ENCODE data around the gene CSNK2A2.
A peak's percentile ranks its signal among the peaks of the same experiment; 100 is the strongest.

The CSNK2A2 gene

GRCh38 chr16:58196898-58197313 lies 1.0 kb downstream of the CSNK2A2 start:
- Histone ChIP-seq H2BK120ac (ENCODE audit: low read depth, low read length) (no peak overlapping the region), H2AK5ac (ENCODE audit: low read length) (no peak overlapping the region), H3K9ac (ENCODE audit: low read length) (peak overlapping the region; percentile 97), H3K18ac (ENCODE audit: low read length) (peak overlapping the region; percentile 98), H3K79me2 (ENCODE audit: control insufficient read depth, insufficient read depth, low read length) (peaks cover 22% of the 10 kb centered on the region), H2BK5ac (ENCODE audit: low read length) (no peak overlapping the region), H3K4me1 (ENCODE audit: control insufficient read depth, low read depth, low read length) (peaks cover 3% of the 10 kb centered on the region), H3K36me3 (ENCODE audit: control insufficient read depth, insufficient read depth, low read length) (peaks cover 6% of the 10 kb centered on the region), H2BK15ac (replicated peaks; ENCODE audit: low read depth) (no peak overlapping the region), H4K8ac (ENCODE audit: low read depth, low read length) (no peak overlapping the region), H3K23ac (ENCODE audit: low read length) (peak overlapping the region; percentile 75), H3K4me2 (ENCODE audit: low read length) (peak overlapping the region; percentile 98), H3K79me1 (ENCODE audit: low read length) (peaks cover 12% of the 10 kb centered on the region), H4K5ac (ENCODE audit: low read length) (no peak overlapping the region), H3K4ac (ENCODE audit: low read depth, low read length) (no peak overlapping the region), H3K56ac (ENCODE audit: low read length) (peak overlapping the region; percentile 94), H3K27me3 (ENCODE audit: insufficient read depth, low read length, poor library complexity) (no peaks in the 10 kb centered on the region), H3K27ac (ENCODE audit: low read depth, low read length) (no peak overlapping the region), H3K4me3 (ENCODE audit: low read length) (peak overlapping the region; percentile 92)
- WGBS (ENCODE audit: extremely low coverage, insufficient coverage, low lambda C conversion rate): no CpG with 5 or more reads among the region's 11 CpGs
- peak; percentile 26 for DNase-seq

DNA sequence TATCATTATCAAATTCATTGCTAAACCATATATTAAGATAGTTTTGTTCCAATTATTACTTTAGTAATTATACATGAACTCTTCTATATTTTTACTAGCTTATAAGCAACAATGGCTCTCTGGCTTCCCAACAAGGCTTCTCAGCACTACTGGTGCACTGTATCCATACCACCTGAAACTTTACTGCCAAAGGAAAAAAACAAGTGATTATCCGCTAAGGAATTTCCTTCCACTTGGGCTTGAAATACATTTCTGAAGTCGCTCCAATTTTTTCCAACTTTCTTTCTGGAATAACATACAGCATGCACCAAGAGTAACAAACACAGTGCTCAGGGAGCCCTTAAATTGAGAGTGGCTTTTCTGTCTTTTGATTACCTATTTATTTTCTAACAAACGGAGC lies 2.1 kb downstream of the CSNK2A2 start:
- no peak overlapping the region for H3K4me3 ChIP-seq (ENCODE audit: low read length)

GRCh38 chr16:58195344-58195743 lies 2.6 kb downstream of the CSNK2A2 start:
- no peak overlapping the region for H3K9ac ChIP-seq (ENCODE audit: low read length)
- H3K4me1 ChIP-seq (ENCODE audit: control insufficient read depth, low read depth, low read length): peaks cover 3% of the 10 kb centered on the region
- 100% methylated on average over 1 of the region's 4 CpGs for WGBS (ENCODE audit: extremely low coverage, insufficient coverage, low lambda C conversion rate)
- no peak overlapping the region for H4K8ac ChIP-seq (ENCODE audit: low read depth, low read length)
- H2BK120ac ChIP-seq (ENCODE audit: low read depth, low read length): no peak overlapping the region
- H3K4me2 ChIP-seq (ENCODE audit: low read length): no peak overlapping the region
- peaks cover 22% of the 10 kb centered on the region for H3K79me2 ChIP-seq (ENCODE audit: control insufficient read depth, insufficient read depth, low read length)
- peaks cover 6% of the 10 kb centered on the region for H3K36me3 ChIP-seq (ENCODE audit: control insufficient read depth, insufficient read depth, low read length)
- no peak overlapping the region for H2AK5ac ChIP-seq (ENCODE audit: low read length)
- peaks cover 17% of the 10 kb centered on the region for H3K79me1 ChIP-seq (ENCODE audit: low read length)
- H4K5ac ChIP-seq (ENCODE audit: low read length): no peak overlapping the region
- no peak overlapping the region for H3K23ac ChIP-seq (ENCODE audit: low read length)
- H3K27ac ChIP-seq (ENCODE audit: low read depth, low read length): no peak overlapping the region
- DNase-seq: no peak
- no peak overlapping the region for H3K4me3 ChIP-seq (ENCODE audit: low read length)
- H3K4ac ChIP-seq (ENCODE audit: low read depth, low read length): no peak overlapping the region
- no peak overlapping the region for H3K56ac ChIP-seq (ENCODE audit: low read length)
- H2BK15ac ChIP-seq (replicated peaks; ENCODE audit: low read depth): no peak overlapping the region
- H2BK5ac ChIP-seq (ENCODE audit: low read length): no peak overlapping the region
- no peaks in the 10 kb centered on the region for H3K27me3 ChIP-seq (ENCODE audit: insufficient read depth, low read length, poor library complexity)
- no peak overlapping the region for H3K18ac ChIP-seq (ENCODE audit: low read length)

More for the DNA sequence above, 2.1 kb downstream of the CSNK2A2 start:
- H3K9ac ChIP-seq (ENCODE audit: low read length): no peak overlapping the region
- H3K4ac ChIP-seq (ENCODE audit: low read depth, low read length): no peak overlapping the region
- H4K5ac ChIP-seq (ENCODE audit: low read length): no peak overlapping the region
- DNase-seq: no peak
- H3K79me2 ChIP-seq (ENCODE audit: control insufficient read depth, insufficient read depth, low read length): peaks cover 22% of the 10 kb centered on the region
- H2BK15ac ChIP-seq (replicated peaks; ENCODE audit: low read depth): no peak overlapping the region
- WGBS (ENCODE audit: extremely low coverage, insufficient coverage, low lambda C conversion rate): no CpG with 5 or more reads among the region's 3 CpGs
- H3K79me1 ChIP-seq (ENCODE audit: low read length): peaks cover 15% of the 10 kb centered on the region
- no peak overlapping the region for H3K4me2 ChIP-seq (ENCODE audit: low read length)
- H3K27ac ChIP-seq (ENCODE audit: low read depth, low read length): no peak overlapping the region
- H3K56ac ChIP-seq (ENCODE audit: low read length): no peak overlapping the region
- H3K4me1 ChIP-seq (ENCODE audit: control insufficient read depth, low read depth, low read length): peaks cover 3% of the 10 kb centered on the region
- no peaks in the 10 kb centered on the region for H3K27me3 ChIP-seq (ENCODE audit: insufficient read depth, low read length, poor library complexity)
- no peak overlapping the region for H2BK120ac ChIP-seq (ENCODE audit: low read depth, low read length)
- no peak overlapping the region for H2AK5ac ChIP-seq (ENCODE audit: low read length)
- no peak overlapping the region for H3K18ac ChIP-seq (ENCODE audit: low read length)
- H4K8ac ChIP-seq (ENCODE audit: low read depth, low read length): no peak overlapping the region
- peaks cover 6% of the 10 kb centered on the region for H3K36me3 ChIP-seq (ENCODE audit: control insufficient read depth, insufficient read depth, low read length)
- no peak overlapping the region for H2BK5ac ChIP-seq (ENCODE audit: low read length)
- no peak overlapping the region for H3K23ac ChIP-seq (ENCODE audit: low read length)

DNA sequence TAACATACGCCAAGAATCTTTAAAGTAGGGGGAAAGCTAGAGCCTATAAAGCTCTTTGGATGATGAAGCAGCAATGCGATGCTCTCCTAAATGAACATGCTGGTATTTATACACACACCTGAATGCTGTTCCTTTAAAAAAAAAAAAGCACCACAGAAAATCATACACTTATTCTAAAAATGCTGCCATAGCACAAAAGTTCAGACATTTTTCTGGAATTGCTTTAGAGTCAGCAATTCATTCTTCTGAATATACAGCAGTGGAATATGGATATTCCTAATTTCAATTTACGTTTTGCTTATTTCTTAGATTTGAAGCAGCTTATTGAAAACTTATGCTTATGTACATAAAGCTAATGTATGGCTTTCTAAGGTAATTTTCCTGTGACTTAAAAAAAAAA lies 3.1 kb downstream of the CSNK2A2 start:
- Histone ChIP-seq H2BK15ac (replicated peaks; ENCODE audit: low read depth) (no peak overlapping the region), H3K27ac (ENCODE audit: low read depth, low read length) (no peak overlapping the region), H2AK5ac (ENCODE audit: low read length) (no peak overlapping the region), H2BK120ac (ENCODE audit: low read depth, low read length) (no peak overlapping the region), H3K36me3 (ENCODE audit: control insufficient read depth, insufficient read depth, low read length) (peaks cover 6% of the 10 kb centered on the region), H3K4me2 (ENCODE audit: low read length) (no peak overlapping the region), H3K23ac (ENCODE audit: low read length) (no peak overlapping the region), H3K4me3 (ENCODE audit: low read length) (no peak overlapping the region), H2BK5ac (ENCODE audit: low read length) (no peak overlapping the region), H4K8ac (ENCODE audit: low read depth, low read length) (no peak overlapping the region), H3K56ac (ENCODE audit: low read length) (no peak overlapping the region), H3K4me1 (ENCODE audit: control insufficient read depth, low read depth, low read length) (peaks cover 3% of the 10 kb centered on the region), H4K5ac (ENCODE audit: low read length) (no peak overlapping the region), H3K4ac (ENCODE audit: low read depth, low read length) (no peak overlapping the region), H3K9ac (ENCODE audit: low read length) (no peak overlapping the region), H3K18ac (ENCODE audit: low read length) (no peak overlapping the region), H3K27me3 (ENCODE audit: insufficient read depth, low read length, poor library complexity) (no peaks in the 10 kb centered on the region), H3K79me1 (ENCODE audit: low read length) (peaks cover 17% of the 10 kb centered on the region), H3K79me2 (ENCODE audit: control insufficient read depth, insufficient read depth, low read length) (peaks cover 22% of the 10 kb centered on the region)
- no CpG with 5 or more reads among the region's 3 CpGs for WGBS (ENCODE audit: extremely low coverage, insufficient coverage, low lambda C conversion rate)
- DNase-seq: no peak

- Histone ChIP-seq H2AK5ac (ENCODE audit: low read length) (no peak overlapping the region), H4K8ac (ENCODE audit: low read depth, low read length) (no peak overlapping the region), H4K5ac (ENCODE audit: low read length) (no peak overlapping the region), H2BK15ac (replicated peaks; ENCODE audit: low read depth) (no peak overlapping the region), H3K27me3 (ENCODE audit: insufficient read depth, low read length, poor library complexity) (no peaks in the 10 kb centered on the region), H2BK5ac (ENCODE audit: low read length) (no peak overlapping the region), H3K36me3 (ENCODE audit: control insufficient read depth, insufficient read depth, low read length) (peaks cover 25% of the 10 kb centered on the region), H3K27ac (ENCODE audit: low read depth, low read length) (no peak overlapping the region), H3K23ac (ENCODE audit: low read length) (no peak overlapping the region), H3K4me3 (ENCODE audit: low read length) (no peak overlapping the region), H2BK120ac (ENCODE audit: low read depth, low read length) (no peak overlapping the region), H3K4me2 (ENCODE audit: low read length) (no peak overlapping the region), H3K18ac (ENCODE audit: low read length) (no peak overlapping the region), H3K4ac (ENCODE audit: low read depth, low read length) (no peak overlapping the region), H3K9ac (ENCODE audit: low read length) (no peak overlapping the region), H3K4me1 (ENCODE audit: control insufficient read depth, low read depth, low read length) (no peaks in the 10 kb centered on the region), H3K79me2 (ENCODE audit: control insufficient read depth, insufficient read depth, low read length) (peaks cover 4% of the 10 kb centered on the region), H3K79me1 (ENCODE audit: low read length) (peaks cover 17% of the 10 kb centered on the region), H3K56ac (ENCODE audit: low read length) (no peak overlapping the region)
- WGBS (ENCODE audit: extremely low coverage, insufficient coverage, low lambda C conversion rate): no CpG with 5 or more reads among the region's 10 CpGs
- no peak for DNase-seq
Observed at GRCh38 chr16:58187665-58188421, 10.1 kb downstream of the CSNK2A2 start.

DNA sequence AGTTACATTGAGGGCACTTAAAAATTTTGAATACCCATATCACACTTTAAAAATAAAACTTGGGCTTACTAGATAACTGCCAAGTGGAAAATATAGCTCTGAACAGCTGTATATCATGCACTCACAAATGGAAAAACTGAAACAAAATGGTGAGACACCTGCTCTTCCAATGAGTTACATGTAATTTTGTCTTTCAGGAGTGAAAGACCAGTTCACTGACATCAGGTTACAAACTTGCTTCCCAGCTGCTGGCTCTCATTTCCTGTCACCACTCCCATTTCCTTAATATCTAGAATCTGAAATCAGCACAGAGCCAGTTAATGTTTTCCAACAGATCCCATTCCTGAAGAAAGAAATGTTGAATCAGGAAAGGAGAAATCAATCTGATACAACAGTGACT lies 10.8 kb downstream of the CSNK2A2 start:
- no peak overlapping the region for H3K4me3 ChIP-seq (ENCODE audit: low read length)
- no peak overlapping the region for H3K56ac ChIP-seq (ENCODE audit: low read length)
- H2BK15ac ChIP-seq (replicated peaks; ENCODE audit: low read depth): no peak overlapping the region
- H3K27me3 ChIP-seq (ENCODE audit: insufficient read depth, low read length, poor library complexity): no peaks in the 10 kb centered on the region
- no peak overlapping the region for H4K5ac ChIP-seq (ENCODE audit: low read length)
- H3K36me3 ChIP-seq (ENCODE audit: control insufficient read depth, insufficient read depth, low read length): peaks cover 25% of the 10 kb centered on the region
- no peak overlapping the region for H3K23ac ChIP-seq (ENCODE audit: low read length)
- H3K4me2 ChIP-seq (ENCODE audit: low read length): no peak overlapping the region
- H2BK5ac ChIP-seq (ENCODE audit: low read length): no peak overlapping the region
- H3K4ac ChIP-seq (ENCODE audit: low read depth, low read length): no peak overlapping the region
- H3K9ac ChIP-seq (ENCODE audit: low read length): no peak overlapping the region
- H4K8ac ChIP-seq (ENCODE audit: low read depth, low read length): no peak overlapping the region
- H2AK5ac ChIP-seq (ENCODE audit: low read length): no peak overlapping the region
- no peaks in the 10 kb centered on the region for H3K4me1 ChIP-seq (ENCODE audit: control insufficient read depth, low read depth, low read length)
- H3K18ac ChIP-seq (ENCODE audit: low read length): no peak overlapping the region
- no peak overlapping the region for H3K27ac ChIP-seq (ENCODE audit: low read depth, low read length)
- H3K79me2 ChIP-seq (ENCODE audit: control insufficient read depth, insufficient read depth, low read length): no peaks in the 10 kb centered on the region
- H3K79me1 ChIP-seq (ENCODE audit: low read length): peaks cover 15% of the 10 kb centered on the region
- H2BK120ac ChIP-seq (ENCODE audit: low read depth, low read length): no peak overlapping the region
- DNase-seq: no peak
